ENCODE data around the gene NDRG3.

Gene NDRG3

DNA sequence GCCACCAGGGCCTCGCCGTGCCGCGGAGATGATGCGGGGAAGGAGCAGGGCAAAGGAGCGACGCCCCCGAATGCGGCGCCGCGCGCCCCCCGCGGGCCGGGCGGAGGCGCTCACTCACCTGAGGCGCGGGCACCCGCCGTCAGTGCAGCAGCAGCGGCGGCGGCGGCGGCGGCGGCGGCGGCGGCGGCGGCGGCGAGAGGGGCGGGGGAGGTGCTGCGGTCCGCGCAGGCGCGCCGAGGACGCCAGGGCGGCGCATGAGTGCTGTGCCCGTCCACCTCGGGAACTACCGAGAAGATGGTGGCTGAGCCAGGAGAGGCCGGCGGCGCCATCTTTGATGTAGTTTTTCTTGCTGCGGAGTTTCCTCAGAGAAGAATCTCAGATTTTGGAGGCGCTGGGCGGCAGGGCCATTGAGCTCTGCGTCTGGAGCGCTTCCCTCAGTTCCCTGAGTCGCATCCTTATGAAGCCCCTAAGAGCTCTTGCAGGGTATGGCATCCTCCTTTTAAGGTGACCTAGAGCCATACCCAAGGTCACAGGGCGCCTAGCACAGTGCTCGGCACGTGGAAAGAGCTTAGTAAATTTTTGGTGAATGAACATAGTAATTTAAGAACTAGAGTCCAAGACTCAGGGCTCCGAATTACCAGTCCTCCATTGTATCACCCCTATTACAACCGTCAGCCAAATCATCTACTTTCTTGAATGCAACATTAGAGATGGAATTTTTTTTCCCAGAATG, at the start of gene NDRG3:
Gene NDRG3 (minus strand): TSS at position 164 of the 733 bp plus-strand sequence. CDS start 24,355 bp downstream, outside the sequence.
- DNase-seq, result peak; percentile 95

DNA sequence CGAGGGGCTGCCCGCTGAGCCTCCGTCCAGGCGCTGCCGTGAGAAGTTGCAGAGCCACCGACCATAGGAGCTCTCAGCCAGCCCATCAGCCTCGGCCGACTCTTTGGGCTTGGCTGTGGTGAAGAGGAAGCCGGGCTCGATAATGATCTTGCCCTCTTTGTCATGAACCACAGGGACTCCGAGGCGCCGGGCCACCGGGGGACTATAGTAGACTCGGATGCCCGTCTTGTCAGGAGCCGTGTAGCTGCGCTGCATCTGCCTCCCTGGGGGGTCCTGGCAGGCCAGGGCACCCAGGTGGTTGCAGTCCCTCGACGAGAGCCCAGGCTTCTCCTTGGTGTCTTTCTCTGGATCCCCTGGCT, 48.2 kb upstream of the NDRG3 start:
- no peak for DNase-seq

DNA sequence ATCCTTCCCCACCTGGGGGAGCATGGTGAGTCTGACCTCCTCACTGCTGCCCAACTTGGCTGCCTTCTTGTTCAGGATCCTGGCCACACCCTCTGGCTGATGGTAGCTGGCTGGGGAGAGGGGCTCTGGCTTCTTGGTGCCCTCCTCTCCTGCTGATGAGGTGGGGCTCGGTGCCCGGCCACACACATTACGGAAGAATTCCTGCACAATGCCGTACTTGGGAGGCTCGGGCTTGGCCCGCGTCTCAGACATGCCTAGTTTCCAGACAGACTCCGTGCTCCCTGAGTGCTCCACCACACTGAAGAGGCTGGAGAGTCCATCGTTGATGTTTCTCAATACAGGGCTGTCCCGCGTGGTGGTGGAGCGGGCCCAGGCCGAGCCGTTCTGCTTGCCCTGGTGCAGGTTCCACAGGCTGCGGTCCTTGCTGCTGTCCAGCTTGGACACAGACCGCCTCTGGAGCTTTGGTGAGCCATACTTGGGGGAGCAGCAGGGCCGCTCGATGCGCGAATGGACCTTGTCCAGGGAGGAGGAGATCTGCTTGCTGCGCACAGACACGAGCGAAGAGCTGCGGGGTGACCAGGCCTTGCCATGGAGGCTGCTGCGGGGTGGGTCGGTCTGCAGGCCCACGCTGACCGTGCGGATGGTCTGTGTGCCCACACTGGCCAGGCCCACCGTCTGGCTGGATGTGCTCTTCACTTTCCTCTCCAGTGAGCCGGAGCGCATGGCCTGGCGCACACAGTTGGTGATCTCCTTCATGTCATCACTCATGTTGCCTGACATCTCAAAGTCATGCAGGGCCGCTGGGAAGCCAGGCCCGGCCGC, 47.6 kb upstream of the NDRG3 start:
- no peak for DNase-seq

DNA sequence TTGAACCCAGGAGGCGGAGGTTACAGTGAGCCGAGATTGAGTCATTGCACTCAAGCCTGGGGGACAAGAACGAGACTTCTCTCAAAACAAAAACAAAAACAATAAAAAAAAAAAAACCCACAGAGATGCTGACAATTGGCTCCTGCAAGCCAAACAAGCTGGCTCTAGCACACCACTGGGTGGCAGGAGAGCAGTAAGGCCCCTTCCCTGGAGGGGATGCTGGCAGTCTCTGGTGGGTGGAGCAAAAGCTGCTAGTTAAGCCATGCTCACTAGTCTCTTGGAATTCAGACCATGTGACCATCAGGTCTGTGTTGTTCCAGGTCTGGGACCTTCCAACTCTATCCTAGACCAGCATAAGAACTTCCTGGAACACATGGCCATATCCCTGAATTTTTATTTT, 46.5 kb upstream of the NDRG3 start:
- no peak for DNase-seq

DNA sequence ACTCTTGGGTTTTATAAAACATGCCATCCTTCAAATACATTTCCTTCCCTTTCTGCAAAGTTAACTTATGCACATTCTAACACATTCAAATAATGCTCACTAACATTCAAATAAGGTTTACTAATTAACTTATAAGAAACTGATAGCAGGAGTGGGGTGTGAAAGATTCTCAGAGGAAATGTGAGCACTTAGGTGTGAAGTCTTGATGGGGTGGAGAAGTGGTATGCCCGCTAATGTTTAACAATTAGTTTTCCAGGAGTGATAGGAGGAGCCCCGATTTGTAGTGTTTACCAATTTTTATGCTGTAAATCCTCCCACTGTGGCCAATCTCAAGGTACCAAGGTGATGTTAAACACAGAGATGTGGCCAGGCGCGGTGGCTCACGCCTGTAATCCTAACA, 46.0 kb upstream of the NDRG3 start:
- DNase-seq, result no peak

DNA sequence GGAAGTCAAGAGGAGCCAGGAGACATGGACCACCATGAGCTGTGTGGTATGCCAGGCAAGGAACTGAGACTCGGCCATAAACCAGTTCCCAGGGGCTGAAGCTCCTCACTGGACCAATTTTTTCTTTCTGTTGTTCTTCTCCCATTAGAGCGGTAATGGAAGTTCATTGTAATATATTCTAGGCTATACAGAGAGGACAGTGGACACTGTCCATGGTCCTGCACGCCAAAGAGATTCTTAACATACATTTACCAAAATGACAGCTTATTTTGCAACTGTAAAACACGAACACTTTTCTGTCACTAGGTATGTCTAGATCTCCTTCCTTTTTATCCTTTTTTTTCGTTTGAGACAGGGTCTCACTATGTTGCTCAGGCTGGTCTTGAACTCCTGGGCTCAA, 40.8 kb upstream of the NDRG3 start:
- DNase-seq, result no peak

DNA sequence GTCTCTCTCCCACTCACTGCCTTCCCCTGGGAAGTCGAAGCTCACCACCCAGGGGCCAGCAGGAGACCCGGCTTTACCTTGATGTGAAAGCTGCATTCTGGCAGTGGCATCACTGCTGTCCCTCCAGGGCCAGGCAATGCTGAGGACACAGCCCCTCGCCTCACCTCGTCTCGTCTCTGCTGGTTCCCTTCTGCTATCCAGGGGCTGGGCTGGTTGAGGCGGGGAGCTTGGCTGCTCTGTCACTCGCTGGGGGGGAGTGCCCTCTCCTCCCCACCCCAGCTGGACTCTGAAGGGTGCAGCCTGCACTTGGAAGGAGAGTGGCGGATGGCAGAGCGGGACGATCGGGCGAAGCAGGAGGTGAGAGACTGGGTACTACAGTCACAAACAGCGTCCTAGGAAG, 40.4 kb upstream of the NDRG3 start:
- DNase-seq, result no peak

DNA sequence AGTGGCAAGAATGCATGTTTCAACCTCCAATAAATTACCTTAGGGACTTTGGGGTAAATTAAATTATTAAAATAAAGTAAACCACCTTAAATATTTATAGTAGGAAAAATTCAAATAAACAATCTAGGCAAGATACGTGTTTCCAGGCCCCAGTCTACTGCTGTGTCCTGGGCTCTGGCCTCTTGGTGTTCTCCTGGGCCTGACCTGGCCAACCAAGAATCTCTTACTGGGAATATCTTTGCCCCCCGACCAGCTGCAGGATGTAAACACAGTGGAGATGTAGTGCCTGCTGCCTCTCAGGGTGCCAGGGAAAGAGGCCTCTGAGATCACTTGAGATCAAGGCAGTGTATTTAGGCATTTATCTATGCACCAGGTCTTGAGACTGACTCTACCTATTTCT, 39.4 kb upstream of the NDRG3 start:
- DNase-seq, result no peak

DNA sequence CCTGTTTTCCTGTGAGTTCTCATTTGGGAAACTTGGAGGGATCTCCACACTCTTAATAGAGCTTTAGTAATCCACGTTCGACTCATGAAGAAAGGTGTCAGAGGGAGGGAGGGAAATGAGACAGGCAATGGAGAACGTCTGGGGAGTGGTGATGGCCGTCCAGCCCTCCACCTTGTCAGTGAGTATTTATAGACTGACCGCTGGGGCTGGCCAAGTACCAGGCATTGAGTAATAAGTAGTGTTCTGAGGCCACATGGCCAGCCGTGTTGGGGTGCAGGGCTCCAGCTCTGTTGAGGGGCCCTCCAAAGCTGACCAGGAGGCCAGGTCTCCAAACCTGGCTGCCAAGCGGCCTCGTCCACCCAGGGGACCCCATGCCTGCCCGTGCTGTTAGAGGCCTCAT, 39.0 kb upstream of the NDRG3 start:
- no peak for DNase-seq

DNA sequence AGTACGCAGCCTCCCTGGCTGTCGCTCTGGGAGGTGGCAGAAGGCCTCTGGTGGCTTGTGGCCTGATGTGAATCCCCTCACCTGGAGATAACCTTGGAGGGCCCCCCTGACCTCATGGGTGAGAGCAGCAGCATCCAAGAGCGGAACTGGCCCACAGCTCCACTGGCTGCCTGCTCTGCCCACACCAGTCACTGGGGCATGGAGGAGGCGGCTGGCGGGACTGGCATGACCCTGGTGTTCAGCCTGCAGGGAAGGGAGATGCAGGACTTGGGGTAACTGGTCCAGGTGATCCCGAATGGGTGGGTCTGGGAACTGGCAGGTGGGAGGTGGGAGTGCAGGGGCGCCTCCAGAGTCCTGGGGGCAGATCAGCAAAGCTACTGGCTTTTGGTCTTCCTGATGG, 38.2 kb upstream of the NDRG3 start:
- no peak for DNase-seq

DNA sequence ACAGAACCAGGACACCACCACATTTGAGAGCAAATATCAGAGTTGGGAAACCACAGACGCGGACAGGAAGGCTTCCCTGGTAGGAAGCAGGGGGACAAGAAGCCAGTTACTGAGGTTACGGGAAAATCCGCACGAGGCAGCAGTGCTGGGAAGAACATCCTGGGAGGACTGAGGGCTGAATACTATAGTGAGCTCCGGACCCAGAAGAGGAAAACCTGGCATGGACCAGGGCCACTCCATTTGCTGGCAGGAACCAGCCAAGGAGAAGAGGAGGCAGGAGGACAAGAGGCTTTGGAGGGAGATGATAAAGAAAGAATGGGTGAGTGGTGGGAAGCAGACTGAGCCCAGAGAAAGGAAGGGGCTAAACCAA, 33.8 kb upstream of the NDRG3 start:
- DNase-seq, result no peak

DNA sequence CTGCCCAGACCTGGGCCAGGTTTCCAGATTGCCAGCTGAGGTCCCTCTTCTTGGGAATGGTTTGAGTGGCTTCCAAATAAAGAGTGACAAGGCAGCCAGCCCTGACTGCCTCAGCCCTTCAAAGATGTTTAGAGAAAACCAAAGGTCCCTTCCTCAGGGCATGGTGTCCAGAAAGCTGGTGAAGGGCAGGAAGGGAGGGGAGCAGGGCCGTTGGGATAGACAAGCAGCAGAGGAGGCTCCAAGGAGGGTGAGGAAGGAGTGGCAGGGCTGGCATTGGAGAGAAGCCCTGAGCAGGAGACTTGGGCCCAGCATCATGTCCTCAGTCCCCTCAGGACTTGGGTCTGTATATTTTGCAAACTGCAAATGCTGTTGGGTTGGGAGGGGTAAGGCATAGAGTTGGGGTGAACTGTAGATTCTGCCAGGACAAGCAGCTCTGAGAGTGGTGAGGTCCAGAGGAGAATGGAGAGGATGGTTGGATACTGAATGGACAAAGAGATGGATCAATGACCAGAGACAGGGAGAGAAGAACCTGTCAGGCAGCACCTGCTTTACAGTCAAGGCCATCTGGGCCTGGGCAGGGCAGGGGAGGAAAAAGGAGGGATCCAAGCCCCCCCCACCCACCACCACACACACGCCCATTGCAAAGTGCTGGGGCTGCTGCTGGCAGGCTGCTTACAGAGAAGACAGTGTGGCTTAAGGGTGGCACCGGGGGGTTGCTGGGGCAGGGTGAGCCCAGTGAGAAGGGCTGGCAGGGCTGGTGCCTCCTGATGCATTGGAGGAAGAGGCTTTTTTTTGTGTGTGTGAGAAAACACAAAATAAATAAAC, 33.2 kb upstream of the NDRG3 start:
- DNase-seq, result no peak

DNA sequence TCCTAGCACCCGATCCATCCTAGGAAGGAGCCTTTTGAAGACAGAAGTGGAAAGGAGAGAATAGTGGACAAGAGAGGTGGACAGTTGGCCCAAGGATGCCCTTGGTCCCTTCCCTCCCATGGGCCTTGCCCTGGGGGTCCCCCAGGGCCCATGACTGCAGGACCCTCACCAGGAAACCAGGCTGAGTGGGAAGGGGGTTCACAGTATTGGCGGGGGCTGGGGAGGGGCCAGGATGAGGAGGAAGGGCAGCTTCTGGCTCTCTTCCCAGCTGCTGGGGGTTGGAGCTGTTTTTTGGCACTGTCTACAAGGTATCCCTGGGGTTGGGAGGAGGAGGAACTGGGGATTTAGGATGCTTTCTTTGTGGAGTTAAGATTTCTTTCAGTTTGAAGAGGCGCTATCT, 31.7 kb upstream of the NDRG3 start:
- no peak for DNase-seq

DNA sequence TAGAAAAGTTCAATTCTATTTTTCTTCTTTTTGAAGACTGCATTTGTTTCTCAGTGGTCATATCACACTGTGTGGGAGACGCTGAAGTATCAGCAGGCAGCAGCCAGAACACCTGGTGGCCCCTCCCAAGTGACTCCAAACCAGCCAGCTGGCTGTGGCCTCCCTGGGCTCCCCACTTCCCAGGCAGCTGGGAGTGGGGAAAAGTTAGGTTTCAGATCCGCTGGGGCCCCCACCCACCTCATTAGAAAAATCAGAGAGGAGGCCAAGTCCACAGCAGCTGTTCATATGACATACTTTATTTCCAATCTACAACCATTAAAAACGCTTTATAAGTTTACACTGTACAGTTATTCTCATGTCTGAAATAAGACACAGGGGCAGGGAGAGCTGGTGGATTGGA, 31.3 kb upstream of the NDRG3 start:
- peak; percentile 68 for DNase-seq

DNA sequence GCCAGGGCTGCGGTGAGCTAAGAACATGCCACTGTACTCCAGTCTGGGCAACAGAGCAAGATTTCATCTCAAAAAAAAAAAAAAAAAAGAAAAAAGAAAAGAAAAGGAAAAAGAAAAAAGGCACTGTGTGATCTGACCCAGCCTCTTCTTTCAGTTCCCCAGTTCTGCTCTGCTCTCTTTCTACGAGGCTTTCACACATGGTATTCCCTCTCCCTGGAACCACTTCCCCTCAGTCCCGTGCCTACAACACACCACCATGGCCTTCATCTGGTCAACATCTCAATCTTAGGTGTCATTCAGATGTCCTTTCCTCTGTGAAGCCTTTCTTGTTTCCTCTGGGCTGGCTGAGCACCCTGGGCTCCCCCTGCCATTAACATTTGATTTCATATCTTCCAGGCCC, 29.9 kb upstream of the NDRG3 start:
- DNase-seq, result no peak

DNA sequence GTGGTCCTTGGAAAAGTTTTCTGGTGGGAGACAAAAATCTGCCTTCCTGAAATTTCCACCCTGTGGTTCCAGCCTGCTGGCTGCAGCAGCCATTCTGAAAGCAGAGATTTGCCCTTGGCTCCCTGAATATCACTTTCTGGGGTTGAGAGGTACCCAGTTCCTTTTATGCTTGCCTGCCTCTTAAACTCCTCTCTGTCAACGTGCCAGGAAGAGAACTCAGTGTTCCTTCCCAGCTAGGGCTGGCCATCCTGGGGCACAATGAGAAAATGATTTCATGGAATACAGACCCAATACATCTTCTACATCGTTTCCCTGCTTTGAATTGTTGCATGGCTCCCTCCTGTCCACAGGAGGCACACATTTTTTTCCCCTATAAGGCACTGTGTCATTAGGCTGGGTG, 29.3 kb upstream of the NDRG3 start:
- no peak for DNase-seq

DNA sequence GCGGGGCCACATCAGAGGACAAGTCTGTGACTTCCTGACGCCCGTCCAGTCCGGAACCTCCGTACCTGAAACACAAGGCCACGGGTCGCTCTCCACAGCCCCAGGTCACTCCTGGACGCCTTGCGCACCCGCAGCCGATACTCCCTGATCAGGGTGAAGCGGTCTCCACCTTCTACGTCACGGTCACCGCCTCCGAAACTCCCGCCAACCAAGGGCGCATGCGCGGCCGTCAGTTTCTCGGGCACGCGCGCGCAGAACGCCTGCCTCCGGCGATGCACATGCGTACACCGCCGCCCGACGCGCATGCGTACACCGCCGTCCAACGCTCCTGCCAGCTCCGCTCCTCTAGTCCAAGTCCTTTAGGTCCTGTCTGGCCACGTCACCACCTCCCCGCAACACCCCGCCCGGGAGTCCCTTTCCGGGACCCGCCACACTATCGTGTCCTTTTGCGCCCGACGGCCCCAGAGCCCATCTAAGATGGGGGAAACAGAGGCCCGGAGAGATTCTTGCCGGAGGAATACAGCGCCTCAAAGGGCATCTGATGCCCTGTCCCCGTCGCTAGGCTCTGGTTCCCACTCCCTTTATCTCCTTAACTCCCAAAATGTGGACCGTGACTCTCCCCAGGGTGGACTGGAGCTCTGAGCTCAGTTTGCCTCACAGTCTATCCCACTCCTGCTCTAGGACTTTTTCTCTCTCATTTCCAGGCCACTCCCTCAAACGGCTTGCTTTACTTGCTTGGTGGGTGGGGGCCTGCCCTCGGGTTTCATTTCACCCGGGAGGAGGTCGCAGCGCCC, 27.9 kb upstream of the NDRG3 start, which contains the start of gene DSN1:
Gene DSN1 (minus strand): TSS at position 167 of the 794 bp plus-strand sequence. CDS start 2,305 bp downstream, outside the sequence.
- peak; percentile 99 for DNase-seq

DNA sequence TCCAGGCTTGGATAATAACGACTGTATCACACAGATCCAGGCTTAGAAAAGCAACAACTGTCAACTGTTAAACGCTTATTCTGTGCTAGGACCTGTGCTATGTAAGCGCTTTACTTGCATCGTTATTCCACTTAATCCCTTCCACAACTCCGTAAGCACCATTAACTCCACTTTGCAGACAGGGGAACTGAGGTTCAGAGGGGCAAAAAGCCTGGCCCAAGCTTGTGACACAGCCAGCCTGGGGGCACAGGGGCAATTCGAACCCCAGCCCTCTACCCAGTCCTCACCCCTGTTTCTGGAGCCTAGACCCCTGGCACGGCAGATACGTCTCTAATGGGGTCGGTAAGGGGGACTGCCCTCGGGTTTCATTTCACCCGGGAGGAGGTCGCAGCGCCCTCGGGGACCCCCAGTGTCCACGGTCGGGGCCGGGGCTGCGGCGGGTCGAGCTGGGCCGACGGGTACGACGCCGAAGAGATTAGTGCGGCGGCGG, 27.3 kb upstream of the NDRG3 start:
- no peak for DNase-seq

DNA sequence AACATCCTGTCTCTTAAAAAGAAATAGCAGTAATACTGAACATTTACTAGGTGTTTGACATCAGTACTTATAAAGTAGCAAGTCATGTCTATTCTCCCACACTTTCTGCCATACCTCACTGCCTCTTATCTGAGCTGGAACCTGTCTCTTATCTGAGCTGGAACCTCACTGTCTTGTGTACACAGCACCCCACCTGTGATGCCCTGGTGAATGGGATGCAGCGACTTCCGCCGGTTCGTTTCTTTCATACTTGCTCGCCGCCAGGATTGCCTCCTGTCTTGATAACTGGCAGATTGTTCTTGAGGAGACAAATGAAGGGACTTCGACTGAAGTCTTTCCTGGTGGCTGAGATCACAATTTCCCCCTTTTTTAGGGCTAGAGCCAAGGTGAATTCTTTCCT, 24.8 kb upstream of the NDRG3 start:
- DNase-seq, result no peak

DNA sequence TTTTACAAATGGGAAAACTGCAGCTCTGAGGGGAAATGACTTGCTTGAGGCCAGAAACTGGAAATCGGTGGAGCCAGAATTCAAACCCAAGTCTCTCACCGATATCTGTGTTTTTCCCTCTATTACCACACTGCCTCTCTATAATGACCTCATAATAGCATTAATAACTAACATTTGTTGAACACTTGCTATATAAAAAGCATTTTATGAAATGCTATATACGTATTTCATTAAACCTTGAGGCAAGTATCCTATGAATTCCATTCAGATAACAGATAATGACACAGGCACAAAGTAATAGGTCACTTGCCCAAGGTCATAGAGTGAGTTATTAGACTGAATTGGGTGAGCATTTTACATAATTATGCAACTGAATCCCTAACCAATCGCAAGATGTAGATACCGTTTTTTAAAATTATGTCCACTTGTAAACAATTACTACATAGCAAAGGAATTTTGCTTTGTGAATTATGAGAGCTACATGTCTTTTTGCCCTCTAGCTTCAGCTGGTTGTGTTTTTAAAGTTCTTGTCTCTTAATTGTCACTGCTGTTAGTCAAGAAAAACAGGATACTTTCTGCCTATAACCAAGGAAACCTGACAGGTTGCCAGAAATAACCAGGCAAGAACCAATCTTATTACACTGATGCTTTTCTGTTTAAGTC, 23.0 kb upstream of the NDRG3 start:
- DNase-seq, result no peak

DNA sequence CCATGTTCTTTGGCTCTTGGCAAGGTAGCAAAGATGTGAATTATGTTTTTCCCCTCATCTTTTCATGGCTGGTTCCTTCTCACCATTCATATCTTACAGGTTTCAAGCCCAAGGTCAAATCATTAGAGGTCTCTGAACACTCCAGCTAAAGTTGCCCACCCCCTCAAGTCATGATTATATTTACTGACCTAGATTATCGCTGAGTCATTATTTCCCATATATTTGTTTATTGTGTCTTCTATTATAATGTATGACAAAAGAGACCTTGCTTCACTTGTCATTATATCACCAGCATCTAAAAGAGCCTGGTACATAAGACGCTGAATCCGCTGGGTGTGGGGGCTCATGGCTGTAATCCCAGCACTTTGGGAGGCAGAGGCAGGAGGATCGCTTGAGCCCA, 15.2 kb upstream of the NDRG3 start:
- no peak for DNase-seq

DNA sequence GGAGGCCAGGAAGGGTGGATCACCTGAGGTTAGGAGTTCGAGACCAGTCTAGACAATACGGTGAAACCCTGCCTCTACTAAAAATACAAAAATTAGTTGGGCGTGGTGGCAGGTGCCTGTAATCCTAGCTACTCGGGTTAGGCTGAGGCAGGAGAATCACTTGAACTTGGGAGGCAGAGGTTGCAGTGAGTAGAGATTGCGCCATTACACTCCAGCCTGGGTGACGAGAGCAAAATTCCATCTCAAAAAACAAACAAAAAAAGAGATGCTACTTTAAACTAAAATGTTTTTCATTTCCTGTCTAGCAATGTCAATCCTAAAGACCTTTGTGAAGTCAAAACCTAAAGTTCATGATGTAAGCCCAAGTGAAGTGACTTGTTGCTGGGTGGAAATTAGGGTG, 14.8 kb upstream of the NDRG3 start:
- DNase-seq, result no peak

Data from left hindlimb (tissue), 1 donor.